Measurements from ENCODE around the gene FN1. TPM values are rescaled to one million over a fixed set of nuclear protein-coding genes. Genes with fewer than 3 reads are reported as not detected.

FN1 gene
- total and polyA plus RNA-seq, 3 donors from 2014 or later: 36.8 to 245 (median 66.3) TPM

GRCh38 chr2:215324811-215325210 lies 111.1 kb downstream of the FN1 start:
- Histone ChIP-seq H3K9me3 (no peaks in the 10 kb centered on the region), H3K4me3 (no peak overlapping the region), H3K36me3 (ENCODE audit: low read depth, missing control alignments) (no peaks in the 10 kb centered on the region), H3K27ac (no peak overlapping the region), H3K27me3 (no peaks in the 10 kb centered on the region), H3K4me1 (no peaks in the 10 kb centered on the region)
- intact Hi-C loops (cut with DNase I; ENCODE audit: low total_unique reads): no loop called here
- no peak for DNase-seq
- no peak for TF ChIP-seq POLR2A (IDR thresholded peaks at IDR 0.05)
- TF ChIP-seq CTCF (IDR thresholded peaks at IDR 0.05): no peak
- 68 to 73% methylated on average over 6 of the region's 6 CpGs for WGBS, 2 donors

GRCh38 chr2:215320679-215321078 lies 115.2 kb downstream of the FN1 start:
- no peak for TF ChIP-seq CTCF (IDR thresholded peaks at IDR 0.05)
- no peak for TF ChIP-seq POLR2A (IDR thresholded peaks at IDR 0.05)
- intact Hi-C loops (cut with DNase I; ENCODE audit: low total_unique reads): no loop called here
- Histone ChIP-seq H3K4me1 (no peaks in the 10 kb centered on the region), H3K36me3 (ENCODE audit: low read depth, missing control alignments) (no peaks in the 10 kb centered on the region), H3K27me3 (no peaks in the 10 kb centered on the region), H3K27ac (no peak overlapping the region), H3K9me3 (no peaks in the 10 kb centered on the region), H3K4me3 (no peak overlapping the region)
- no peak for DNase-seq
- 93 to 99% methylated on average over 5 to 7 of the region's 7 CpGs for WGBS, 2 donors

GRCh38 chr2:215320102-215320501 lies 115.8 kb downstream of the FN1 start:
- TF ChIP-seq CTCF (IDR thresholded peaks at IDR 0.05) (no peak), POLR2A (IDR thresholded peaks at IDR 0.05) (no peak)

GRCh38 chr2:215319500-215319899 lies 116.4 kb downstream of the FN1 start:
- TF ChIP-seq CTCF (IDR thresholded peaks at IDR 0.05) (no peak), POLR2A (IDR thresholded peaks at IDR 0.05) (no peak)
- intact Hi-C loops (cut with DNase I; ENCODE audit: low total_unique reads): no loop called here
- no peaks in the 10 kb centered on the region for H3K36me3 ChIP-seq (ENCODE audit: low read depth, missing control alignments)
- H3K9me3 ChIP-seq: no peaks in the 10 kb centered on the region
- WGBS, 2 donors: 97 to 98% methylated on average over 5 of the region's 5 CpGs
- H3K4me3 ChIP-seq: no peak overlapping the region
- DNase-seq: no peak
- H3K27me3 ChIP-seq: no peaks in the 10 kb centered on the region
- H3K27ac ChIP-seq: no peak overlapping the region
- no peaks in the 10 kb centered on the region for H3K4me1 ChIP-seq

More at GRCh38 chr2:215320102-215320501, 115.8 kb downstream of the FN1 start:
- intact Hi-C loops (cut with DNase I; ENCODE audit: low total_unique reads): no loop called here
- H3K9me3 ChIP-seq: no peaks in the 10 kb centered on the region
- H3K27ac ChIP-seq: no peak overlapping the region
- H3K36me3 ChIP-seq (ENCODE audit: low read depth, missing control alignments): no peaks in the 10 kb centered on the region
- H3K4me1 ChIP-seq: no peaks in the 10 kb centered on the region
- no peak overlapping the region for H3K4me3 ChIP-seq
- 88 to 93% methylated on average over 3 of the region's 3 CpGs for WGBS, 2 donors
- no peaks in the 10 kb centered on the region for H3K27me3 ChIP-seq
- DNase-seq: no peak

- TF ChIP-seq CTCF (IDR thresholded peaks at IDR 0.05): no peak
- Histone ChIP-seq H3K4me3 (no peak overlapping the region), H3K36me3 (ENCODE audit: low read depth, missing control alignments) (no peaks in the 10 kb centered on the region), H3K27me3 (no peaks in the 10 kb centered on the region), H3K9me3 (no peaks in the 10 kb centered on the region), H3K4me1 (peaks cover 6% of the 10 kb centered on the region), H3K27ac (no peak overlapping the region)
- intact Hi-C loops (cut with DNase I; ENCODE audit: low total_unique reads): no loop called here
- DNase-seq: no peak
- 92 to 95% methylated on average over 2 of the region's 2 CpGs for WGBS, 2 donors
Observed at GRCh38 chr2:215316336-215316735, 119.5 kb downstream of the FN1 start.

All from testis (tissue), 3 donors.